MCF 10A (cell line): ENCODE data around the gene PHF19. TPM values are rescaled to one million over a fixed set of nuclear protein-coding genes. Genes with fewer than 3 reads are reported as not detected.

Experiments used
- BruUV-seq: library from RNA; stranded (reverse); fragments of 400-500 nt; replicated peaks from 2 replicates; lab custom pipeline; 2021; lab: Mats Ljungman, UMichigan
- CTCF ChIA-PET: fragments of 300-600 bp; sonication (Branson Sonifier 250); formaldehyde crosslinking; extraction: SDS; loops from one replicate; lab custom pipeline; 2021; ENCODE audit warnings: antibody characterized with exemption, inconsistent platforms; lab: Yijun Ruan, JAX
- POLR2A ChIA-PET: fragments of 300-600, 350-650 bp; sonication (Branson Sonifier 250); formaldehyde crosslinking; extraction: SDS; loops from one replicate; lab custom pipeline; 2020; ENCODE audit warnings: antibody characterized with exemption, inconsistent platforms; lab: Yijun Ruan, JAX
- DNase-seq: peaks from one replicate; pipeline ENCODE4 v3.0.0-alpha.2; 2018; ENCODE audit not compliant: unreplicated experiment
- H3K27ac Mint-ChIP-seq: one replicate; pipeline ENCODE4 v1.8.0; 2022; ENCODE audit warnings: mild to moderate bottlenecking, low read depth, mixed read lengths; ENCODE audit not compliant: unreplicated experiment
- H3K27me3 Mint-ChIP-seq: one replicate; pipeline ENCODE4 v1.8.0; 2022; ENCODE audit warnings: mixed read lengths; ENCODE audit not compliant: insufficient read depth, unreplicated experiment
- H3K36me3 Mint-ChIP-seq: one replicate; pipeline ENCODE4 v1.8.0; 2022; ENCODE audit warnings: mild to moderate bottlenecking, moderate library complexity, mixed read lengths; ENCODE audit not compliant: insufficient read depth, unreplicated experiment
- H3K4me1 Mint-ChIP-seq: one replicate; pipeline ENCODE4 v1.8.0; 2022; ENCODE audit warnings: mixed read lengths; ENCODE audit not compliant: insufficient read depth, unreplicated experiment
- H3K4me3 Mint-ChIP-seq: one replicate; pipeline ENCODE4 v1.8.0; 2022; ENCODE audit warnings: mild to moderate bottlenecking, moderate library complexity, mixed read lengths; ENCODE audit not compliant: unreplicated experiment
- H3K9me3 Mint-ChIP-seq: one replicate; pipeline ENCODE4 v1.8.0; 2022; ENCODE audit warnings: mixed read lengths; ENCODE audit not compliant: unreplicated experiment
- intact Hi-C: fragments of 100-400 bp; cut with micrococcal nuclease; formaldehyde crosslinking; loops from 2 replicates; pipeline ENCODE4 v1.14.1; 2022
- total RNA-seq: library from RNA; stranded (reverse); gene quantifications from 2 replicates; pipeline ENCODE4 v1.2.3, GENCODE V29; 2022
- TF ChIP-seq, protein P1 (sequence below): fragments of 200-600 bp; IDR thresholded peaks from one replicate; pipeline ENCODE4 v1.8.0; 2022; ENCODE audit warnings: antibody characterized with exemption, mild to moderate bottlenecking; ENCODE audit not compliant: unreplicated experiment

The PHF19 gene
- total RNA-seq, 1 experiment from 2014 or later = 61.0 TPM

DNA sequence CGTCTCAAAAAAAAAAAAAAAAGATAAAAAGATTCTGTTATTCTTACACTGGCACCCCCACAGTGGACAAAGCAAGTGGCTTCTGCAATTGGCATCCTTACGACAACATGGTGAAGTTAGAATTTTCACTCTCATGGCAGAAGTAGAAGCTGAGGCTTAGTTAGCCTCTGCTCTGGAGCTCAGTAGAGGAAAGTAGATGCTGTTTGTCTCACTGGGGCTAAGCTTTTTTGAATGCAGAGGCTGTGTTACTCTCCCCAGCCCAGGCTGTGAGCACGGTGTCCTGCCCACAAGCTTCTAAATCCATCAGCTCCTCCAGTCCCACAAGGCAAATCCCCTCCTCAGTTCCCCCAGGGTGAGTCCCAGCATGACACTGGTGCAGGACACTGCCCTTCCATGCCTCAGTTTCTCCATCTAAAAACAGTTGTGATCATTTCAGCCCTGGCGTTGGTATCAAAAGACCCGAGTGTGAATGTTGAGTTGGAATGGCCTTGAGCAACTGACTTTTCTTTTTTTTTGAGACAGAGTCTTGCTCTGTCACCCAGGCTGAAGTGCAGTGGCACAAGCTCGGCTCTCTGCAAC is 22.6 kb upstream of the PHF19 start:
- intact Hi-C loops = no loop called here
- BruUV-seq = no TSS peak
- no peaks in the 10 kb centered on the region for H3K36me3 Mint-ChIP-seq
- TF ChIP-seq, protein P1, sequence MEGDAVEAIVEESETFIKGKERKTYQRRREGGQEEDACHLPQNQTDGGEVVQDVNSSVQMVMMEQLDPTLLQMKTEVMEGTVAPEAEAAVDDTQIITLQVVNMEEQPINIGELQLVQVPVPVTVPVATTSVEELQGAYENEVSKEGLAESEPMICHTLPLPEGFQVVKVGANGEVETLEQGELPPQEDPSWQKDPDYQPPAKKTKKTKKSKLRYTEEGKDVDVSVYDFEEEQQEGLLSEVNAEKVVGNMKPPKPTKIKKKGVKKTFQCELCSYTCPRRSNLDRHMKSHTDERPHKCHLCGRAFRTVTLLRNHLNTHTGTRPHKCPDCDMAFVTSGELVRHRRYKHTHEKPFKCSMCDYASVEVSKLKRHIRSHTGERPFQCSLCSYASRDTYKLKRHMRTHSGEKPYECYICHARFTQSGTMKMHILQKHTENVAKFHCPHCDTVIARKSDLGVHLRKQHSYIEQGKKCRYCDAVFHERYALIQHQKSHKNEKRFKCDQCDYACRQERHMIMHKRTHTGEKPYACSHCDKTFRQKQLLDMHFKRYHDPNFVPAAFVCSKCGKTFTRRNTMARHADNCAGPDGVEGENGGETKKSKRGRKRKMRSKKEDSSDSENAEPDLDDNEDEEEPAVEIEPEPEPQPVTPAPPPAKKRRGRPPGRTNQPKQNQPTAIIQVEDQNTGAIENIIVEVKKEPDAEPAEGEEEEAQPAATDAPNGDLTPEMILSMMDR = no peak
- H3K9me3 Mint-ChIP-seq = no peaks in the 10 kb centered on the region
- DNase-seq = no peak
- H3K27me3 Mint-ChIP-seq = no peaks in the 10 kb centered on the region
- CTCF ChIA-PET = interaction anchor here (0.6 to 1.0 kb wide), 2 partner anchors 35 to 160 kb away, joined by 3 to 5 read pairs; no protein-coding TSS in a partner anchor
- H3K27ac Mint-ChIP-seq = no peak overlapping the region
- H3K4me1 Mint-ChIP-seq = no peaks in the 10 kb centered on the region
- POLR2A ChIA-PET = interaction anchor here (0.6 to 1.2 kb wide), 3 partner anchors 12 to 151 kb away, joined by 3 read pairs; partner anchors contain the start of gene PHF19
- H3K4me3 Mint-ChIP-seq = no peak overlapping the region

DNA sequence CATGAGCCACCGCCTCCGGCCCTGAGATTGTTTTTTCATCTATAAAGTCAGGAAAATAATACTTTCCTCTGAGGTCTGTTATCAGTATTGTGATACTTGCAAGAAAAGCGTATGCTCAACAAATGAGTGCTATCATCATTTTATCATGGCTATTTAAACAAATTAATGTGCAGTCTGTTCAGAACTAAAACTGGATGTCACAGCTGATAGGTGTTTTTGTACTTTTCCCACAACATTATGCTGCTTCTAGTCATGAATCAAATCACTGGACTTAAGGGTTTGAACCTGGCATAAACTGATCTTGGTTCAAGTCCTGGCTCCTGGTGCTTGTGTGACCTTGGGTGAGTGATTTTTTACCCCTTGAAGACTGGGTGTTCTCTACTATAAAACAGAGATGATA is 21.4 kb upstream of the PHF19 start:
- peaks cover 2% of the 10 kb centered on the region for H3K4me1 Mint-ChIP-seq
- ChIA-PET POLR2A (no interaction called here), CTCF (interaction anchor here (0.5 kb wide), 1 partner anchor 56 kb away, joined by 3 read pairs; the partner anchor contains the start of gene PSMD5)
- TF ChIP-seq, protein P1 = no peak
- no peak overlapping the region for H3K4me3 Mint-ChIP-seq
- no peaks in the 10 kb centered on the region for H3K9me3 Mint-ChIP-seq
- DNase-seq = no peak
- no peaks in the 10 kb centered on the region for H3K36me3 Mint-ChIP-seq
- no TSS peak for BruUV-seq
- intact Hi-C loops = no loop called here
- H3K27me3 Mint-ChIP-seq = no peaks in the 10 kb centered on the region
- H3K27ac Mint-ChIP-seq = no peak overlapping the region

DNA sequence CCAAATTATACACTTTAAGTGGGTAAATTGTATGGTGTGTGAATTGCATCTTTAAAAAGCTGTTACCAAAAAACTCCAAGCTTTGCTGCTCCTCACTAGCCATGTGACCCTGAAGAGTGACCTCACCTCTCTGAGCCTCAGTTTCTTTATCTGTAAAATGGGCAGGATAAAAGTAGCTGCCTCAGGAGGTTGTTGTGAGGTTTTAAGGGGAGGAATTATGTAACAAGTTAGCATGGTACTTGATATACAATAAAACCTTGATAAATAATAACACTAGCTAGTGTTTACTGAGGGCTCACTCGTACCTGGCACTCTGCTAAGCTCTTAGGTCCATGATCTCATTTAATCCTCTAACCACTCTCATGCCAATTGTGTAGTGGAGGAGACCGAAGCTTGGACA is 19.0 kb upstream of the PHF19 start:
- ChIA-PET POLR2A (interaction anchor here (0.6 kb wide), 1 partner anchor 422 kb away, joined by 5 read pairs; no protein-coding TSS in a partner anchor), CTCF (interaction anchor here (0.6 to 1.4 kb wide), 2 partner anchors 41 to 244 kb away, joined by 3 read pairs; no protein-coding TSS in a partner anchor)
- DNase-seq = no peak
- H3K4me1 Mint-ChIP-seq = peaks cover 13% of the 10 kb centered on the region
- H3K27ac Mint-ChIP-seq = no peak overlapping the region
- TF ChIP-seq, protein P1 = no peak
- H3K9me3 Mint-ChIP-seq = no peaks in the 10 kb centered on the region
- H3K27me3 Mint-ChIP-seq = no peaks in the 10 kb centered on the region
- BruUV-seq = no TSS peak
- intact Hi-C loops = no loop called here
- H3K36me3 Mint-ChIP-seq = no peaks in the 10 kb centered on the region
- H3K4me3 Mint-ChIP-seq = no peak overlapping the region

DNA sequence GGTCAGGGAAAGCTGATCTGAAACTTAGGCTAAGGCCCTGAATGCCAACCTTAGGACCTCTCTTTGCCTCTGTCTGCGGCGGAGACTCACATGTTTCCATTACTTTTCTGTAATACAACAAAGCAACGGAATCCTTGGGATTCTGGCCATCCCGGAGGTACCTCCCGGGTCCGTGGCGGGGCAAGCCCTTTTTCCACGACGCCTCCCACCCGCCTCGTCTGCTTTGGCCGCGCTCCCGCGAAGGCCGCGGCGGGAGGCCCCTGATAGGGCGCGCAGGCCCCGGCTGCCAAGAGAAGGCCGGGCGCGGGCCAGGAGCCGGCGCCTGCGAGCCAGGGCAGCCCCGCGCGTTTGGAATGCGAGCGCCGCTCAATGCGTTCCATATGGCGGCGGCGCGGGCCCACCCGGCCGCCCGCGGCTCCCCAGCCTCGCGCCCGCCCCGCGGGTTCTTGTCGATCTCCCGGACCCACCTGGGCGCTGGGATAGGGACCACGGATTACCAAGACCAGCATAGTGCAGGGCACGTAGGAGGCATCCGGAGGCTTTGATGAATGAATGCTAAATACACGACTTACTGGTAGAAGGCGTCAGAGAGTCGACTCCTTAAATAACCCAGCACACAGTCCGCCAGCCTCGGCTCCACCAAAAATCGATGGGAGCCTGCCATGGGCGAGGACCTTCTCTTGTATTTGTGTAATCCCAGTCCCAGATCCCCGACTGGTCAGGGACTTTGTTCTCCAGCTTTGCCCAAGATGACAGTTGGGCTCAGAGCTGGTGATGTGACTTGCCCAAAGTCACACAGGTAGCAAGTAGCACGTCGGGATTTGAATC is 17.5 kb upstream of the PHF19 start:
- Mint-ChIP-seq H3K4me1 (peaks cover 13% of the 10 kb centered on the region), H3K9me3 (no peaks in the 10 kb centered on the region), H3K36me3 (no peaks in the 10 kb centered on the region), H3K27ac (no peak overlapping the region), H3K4me3 (no peak overlapping the region), H3K27me3 (no peaks in the 10 kb centered on the region)
- intact Hi-C loops = no loop called here
- POLR2A ChIA-PET = interaction anchor here (0.7 kb wide), 1 partner anchor 291 kb away, joined by 3 read pairs; no protein-coding TSS in a partner anchor
- CTCF ChIA-PET = interaction anchor here (0.6 kb wide), 1 partner anchor 26 kb away, joined by 3 read pairs; no protein-coding TSS in a partner anchor
- TF ChIP-seq, protein P1 = no peak
- no TSS peak for BruUV-seq
- no peak for DNase-seq
